ENCODE measurements around the gene ZDHHC5. TPM values are rescaled to one million over a fixed set of nuclear protein-coding genes. Genes with fewer than 3 reads are reported as not detected.
"Not testable (repeated sequence)": the region's sequence is repeated elsewhere in the genome, so short reads cannot be mapped to it uniquely, and the experiment has no call there.

ZDHHC5 gene
- total RNA-seq, 2 experiments from 2014 or later: 77.8 to 82.4 TPM

- Mint-ChIP-seq H3K4me3 (no peak overlapping the region), H3K9me3 (ENCODE audit: insufficient read depth) (no peaks in the 10 kb centered on the region), H3K36me3 (ENCODE audit: low read depth) (peaks cover 50% of the 10 kb centered on the region), H3K27ac (no peak overlapping the region), H3K4me1 (ENCODE audit: low read depth) (peaks cover 7% of the 10 kb centered on the region), H3K27me3 (ENCODE audit: low read depth) (no peaks in the 10 kb centered on the region)
- DNase-seq (no peak), ATAC-seq (no peak)
- CTCF ChIA-PET: interaction anchor here (1.9 to 7.8 kb wide), 2 partner anchors 43 to 96 kb away, joined by 4 to 35 read pairs; no protein-coding TSS in a partner anchor
- POLR2A ChIA-PET: no interaction called here
Measured at GRCh38 chr11:57704932-57705331, 37.0 kb downstream of the ZDHHC5 start.

GRCh38 chr11:57705432-57705831, 37.5 kb downstream of the ZDHHC5 start:
- Mint-ChIP-seq H3K4me1 (ENCODE audit: low read depth) (peaks cover 10% of the 10 kb centered on the region), H3K36me3 (ENCODE audit: low read depth) (peaks cover 50% of the 10 kb centered on the region)
- H3K4me3 Mint-ChIP-seq; H3K9me3 Mint-ChIP-seq (ENCODE audit: insufficient read depth); ATAC-seq; POLR2A ChIA-PET; H3K27ac Mint-ChIP-seq; H3K27me3 Mint-ChIP-seq (ENCODE audit: low read depth); DNase-seq: not testable (repeated sequence)
- CTCF ChIA-PET: interaction anchor here (1.9 to 7.8 kb wide), 2 partner anchors 43 to 96 kb away, joined by 4 to 35 read pairs; no protein-coding TSS in a partner anchor

- H3K4me3 Mint-ChIP-seq: no peak overlapping the region
- POLR2A ChIA-PET: interaction anchor here (1.3 kb wide), 1 partner anchor 32 kb away, joined by 4 read pairs; no protein-coding TSS in a partner anchor
- H3K27ac Mint-ChIP-seq: no peak overlapping the region
Measured at GRCh38 chr11:57709802-57710367, 42.0 kb downstream of the ZDHHC5 start.

GRCh38 chr11:57711414-57712255, 43.7 kb downstream of the ZDHHC5 start, which contains the start of gene MED19:
MED19 (minus strand) TSS chr11:57712215; CDS start chr11:57712179, 36 bp downstream.
- H3K27ac Mint-ChIP-seq: peak within 1 kb of the TSS; percentile 100
- peak within 1 kb of the TSS; percentile 100 for H3K4me3 Mint-ChIP-seq
- peaks cover 25% of the 10 kb centered on the region for H3K36me3 Mint-ChIP-seq (ENCODE audit: low read depth)
- H3K4me1 Mint-ChIP-seq (ENCODE audit: low read depth): peaks cover 41% of the 10 kb centered on the region
- ATAC-seq (peak; percentile 59), DNase-seq (peak; percentile 86)
- no peaks in the 10 kb centered on the region for H3K27me3 Mint-ChIP-seq (ENCODE audit: low read depth)
- no peaks in the 10 kb centered on the region for H3K9me3 Mint-ChIP-seq (ENCODE audit: insufficient read depth)
- CTCF ChIA-PET: interaction anchor here (0.7 to 5.9 kb wide), 8 partner anchors 10 to 218 kb away, joined by 3 to 57 read pairs (median 4); partner anchors contain the start of genes BTBD18, SELENOH and UBE2L6
- POLR2A ChIA-PET: interaction anchor here (0.6 to 2.2 kb wide), 9 partner anchors 15 to 287 kb away, joined by 3 to 17 read pairs (median 3); partner anchors contain the start of gene SELENOH

More at GRCh38 chr11:57709802-57710367, 42.0 kb downstream of the ZDHHC5 start:
- CTCF ChIA-PET: interaction anchor here (1.4 to 5.9 kb wide), 4 partner anchors 9 to 920 kb away, joined by 3 to 57 read pairs (median 5); no protein-coding TSS in a partner anchor
- Mint-ChIP-seq H3K9me3 (ENCODE audit: insufficient read depth) (no peaks in the 10 kb centered on the region), H3K36me3 (ENCODE audit: low read depth) (peaks cover 27% of the 10 kb centered on the region), H3K27me3 (ENCODE audit: low read depth) (no peaks in the 10 kb centered on the region), H3K4me1 (ENCODE audit: low read depth) (peaks cover 40% of the 10 kb centered on the region)
- DNase-seq: no peak
- ATAC-seq: no peak

DNA sequence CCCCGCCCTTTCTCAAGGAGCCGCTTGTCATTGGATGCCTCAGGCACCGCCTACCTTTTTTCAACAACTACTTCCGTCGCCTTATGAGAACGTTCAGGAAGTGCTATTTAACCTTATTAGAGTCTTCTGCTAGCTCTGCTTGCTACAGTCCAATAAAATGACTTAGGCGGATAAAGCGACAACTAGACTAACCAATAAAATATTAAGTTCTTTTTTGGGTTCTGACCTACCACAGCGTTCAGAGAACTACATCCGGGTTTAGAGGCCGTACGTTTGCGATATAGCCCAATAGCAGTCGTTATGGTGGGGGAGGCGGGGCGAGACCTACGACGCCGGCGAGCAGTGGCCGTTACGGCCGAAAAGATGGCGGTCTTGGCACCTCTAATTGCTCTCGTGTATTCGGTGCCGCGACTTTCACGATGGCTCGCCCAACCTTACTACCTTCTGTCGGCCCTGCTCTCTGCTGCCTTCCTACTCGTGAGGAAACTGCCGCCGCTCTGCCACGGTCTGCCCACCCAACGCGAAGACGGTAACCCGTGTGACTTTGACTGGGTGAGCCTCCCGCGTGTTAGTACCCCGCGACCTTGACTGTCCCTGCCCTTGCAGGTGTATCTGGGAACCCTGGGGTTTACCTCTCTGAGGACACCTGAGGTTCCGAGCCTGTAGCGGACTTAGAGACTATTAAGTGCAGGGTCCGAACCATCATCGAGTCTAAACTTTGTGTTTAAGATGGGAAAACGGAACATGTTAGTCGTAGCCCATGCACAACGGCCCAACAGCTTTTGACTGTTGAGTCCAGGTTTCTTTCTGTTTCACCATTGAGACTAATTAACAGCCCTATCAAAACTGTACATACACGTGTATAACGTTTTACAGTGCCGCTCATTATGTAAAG, 44.6 kb downstream of the ZDHHC5 start, which contains the start of gene TMX2:
TMX2 (plus strand) TSS at position 338 of the 895 bp plus-strand sequence; CDS start at position 364, 26 bp downstream.
- Mint-ChIP-seq H3K27me3 (ENCODE audit: low read depth) (no peaks in the 10 kb centered on the region), H3K36me3 (ENCODE audit: low read depth) (peaks cover 22% of the 10 kb centered on the region), H3K4me1 (ENCODE audit: low read depth) (peaks cover 41% of the 10 kb centered on the region), H3K9me3 (ENCODE audit: insufficient read depth) (no peaks in the 10 kb centered on the region), H3K4me3 (peak within 1 kb of the TSS; percentile 100), H3K27ac (peak within 1 kb of the TSS; percentile 100)
- CTCF ChIA-PET: interaction anchor here (0.7 to 5.9 kb wide), 7 partner anchors 11 to 145 kb away, joined by 3 to 57 read pairs (median 3); partner anchors contain the start of genes BTBD18, SELENOH and UBE2L6
- POLR2A ChIA-PET: interaction anchor here (0.6 to 2.2 kb wide), 10 partner anchors 16 to 288 kb away, joined by 3 to 17 read pairs (median 3); partner anchors contain the start of gene SELENOH
- peak; percentile 95 for DNase-seq
- ATAC-seq: peak; percentile 96

- peak overlapping the region; percentile 100 for H3K4me3 Mint-ChIP-seq
- POLR2A ChIA-PET: interaction anchor here (0.7 kb wide), 1 partner anchor 28 kb away, joined by 4 read pairs; the partner anchor contains the start of gene SELENOH
Measured at GRCh38 chr11:57713835-57714234, 45.9 kb downstream of the ZDHHC5 start.

DNA sequence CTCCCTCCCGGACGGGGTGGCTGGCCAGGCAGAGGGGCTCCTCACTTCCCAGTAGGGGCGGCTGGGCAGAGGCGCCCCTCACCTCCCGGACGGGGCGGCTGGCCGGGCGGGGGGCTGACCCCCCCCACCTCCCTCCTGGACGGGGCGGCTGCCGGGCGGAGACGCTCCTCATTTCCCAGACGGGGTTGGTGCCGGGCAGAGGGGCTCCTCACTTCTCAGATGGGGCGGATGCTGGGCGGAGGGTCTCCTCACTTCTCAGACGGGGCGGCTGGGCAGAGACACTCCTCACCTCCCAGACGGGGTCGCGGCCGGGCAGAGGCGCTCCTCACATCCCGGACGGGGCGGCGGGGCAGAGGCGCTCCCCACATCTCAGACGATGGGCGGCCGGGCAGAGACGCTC, 48.8 kb downstream of the ZDHHC5 start:
- H3K36me3 Mint-ChIP-seq (ENCODE audit: low read depth): peaks cover 28% of the 10 kb centered on the region
- H3K4me1 Mint-ChIP-seq (ENCODE audit: low read depth): peaks cover 22% of the 10 kb centered on the region

More at GRCh38 chr11:57713835-57714234, 45.9 kb downstream of the ZDHHC5 start:
- DNase-seq (no peak), ATAC-seq (no peak)
- H3K27me3 Mint-ChIP-seq (ENCODE audit: low read depth): no peaks in the 10 kb centered on the region
- H3K9me3 Mint-ChIP-seq (ENCODE audit: insufficient read depth): no peaks in the 10 kb centered on the region
- H3K36me3 Mint-ChIP-seq (ENCODE audit: low read depth): peaks cover 20% of the 10 kb centered on the region
- H3K4me1 Mint-ChIP-seq (ENCODE audit: low read depth): peaks cover 37% of the 10 kb centered on the region
- H3K27ac Mint-ChIP-seq: peak overlapping the region; percentile 100
- CTCF ChIA-PET: interaction anchor here (1.0 to 5.9 kb wide), 5 partner anchors 9 to 146 kb away, joined by 3 to 57 read pairs (median 4); partner anchors contain the start of genes SELENOH and UBE2L6

GRCh38 chr11:57727185-57727584, 59.3 kb downstream of the ZDHHC5 start:
- ATAC-seq (no peak), DNase-seq (no peak)
- Mint-ChIP-seq H3K27ac (no peak overlapping the region), H3K9me3 (ENCODE audit: insufficient read depth) (no peaks in the 10 kb centered on the region), H3K4me1 (ENCODE audit: low read depth) (peaks cover 2% of the 10 kb centered on the region), H3K36me3 (ENCODE audit: low read depth) (peaks cover 4% of the 10 kb centered on the region), H3K4me3 (no peak overlapping the region), H3K27me3 (ENCODE audit: low read depth) (no peaks in the 10 kb centered on the region)
- CTCF ChIA-PET: interaction anchor here (1.0 to 3.2 kb wide), 3 partner anchors 73 to 234 kb away, joined by 3 to 9 read pairs (median 3); no protein-coding TSS in a partner anchor
- POLR2A ChIA-PET: interaction anchor here (0.6 kb wide), 1 partner anchor 302 kb away, joined by 3 read pairs; no protein-coding TSS in a partner anchor

More for the DNA sequence above, 48.8 kb downstream of the ZDHHC5 start:
- H3K27me3 Mint-ChIP-seq (ENCODE audit: low read depth); ATAC-seq; H3K4me3 Mint-ChIP-seq; CTCF ChIA-PET; H3K27ac Mint-ChIP-seq; DNase-seq; POLR2A ChIA-PET; H3K9me3 Mint-ChIP-seq (ENCODE audit: insufficient read depth): not testable (repeated sequence)

GRCh38 chr11:57728829-57729228, 60.9 kb downstream of the ZDHHC5 start:
- Mint-ChIP-seq H3K27ac (no peak overlapping the region), H3K4me3 (no peak overlapping the region), H3K36me3 (ENCODE audit: low read depth) (peaks cover 4% of the 10 kb centered on the region), H3K9me3 (ENCODE audit: insufficient read depth) (no peaks in the 10 kb centered on the region), H3K27me3 (ENCODE audit: low read depth) (no peaks in the 10 kb centered on the region), H3K4me1 (ENCODE audit: low read depth) (peaks cover 2% of the 10 kb centered on the region)
- ATAC-seq (no peak), DNase-seq (no peak)
- POLR2A ChIA-PET: no interaction called here
- CTCF ChIA-PET: interaction anchor here (3.2 kb wide), 1 partner anchor 72 kb away, joined by 9 read pairs; no protein-coding TSS in a partner anchor

GRCh38 chr11:57729479-57729878, 61.6 kb downstream of the ZDHHC5 start:
- Mint-ChIP-seq H3K4me1 (ENCODE audit: low read depth) (peaks cover 5% of the 10 kb centered on the region), H3K9me3 (ENCODE audit: insufficient read depth) (no peaks in the 10 kb centered on the region), H3K4me3 (no peak overlapping the region), H3K27me3 (ENCODE audit: low read depth) (no peaks in the 10 kb centered on the region), H3K36me3 (ENCODE audit: low read depth) (peaks cover 7% of the 10 kb centered on the region), H3K27ac (no peak overlapping the region)
- ATAC-seq (no peak), DNase-seq (no peak)
- ChIA-PET POLR2A (interaction anchor here (0.6 to 1.0 kb wide), 2 partner anchors 18 to 30 kb away, joined by 3 read pairs; partner anchors contain the start of gene MED19), CTCF (interaction anchor here (3.2 kb wide), 1 partner anchor 71 kb away, joined by 9 read pairs; no protein-coding TSS in a partner anchor)

All from activated CD8-positive, alpha-beta T cell treated with anti-CD3 and anti-CD28 coated beads, Interleukin-2, amount 10 ng/mL, durations not matched to agents 7 days and 5 days (primary cell).